WTC11 (cell line): ENCODE results near the gene PRR20A.

Source experiments
- SMAD3 ChIP-seq: sonication (generic); formaldehyde crosslinking; IDR thresholded peaks from 2 replicates; pipeline ENCODE4 v1.8.0; 2022; ENCODE audit warnings: missing genetic modification reagents, mild to moderate bottlenecking, borderline replicate concordance
- TF ChIP-seq, protein P1 (sequence below): fragments of 200-600 bp; IDR thresholded peaks from 2 replicates; pipeline ENCODE4 v1.8.0; 2022; ENCODE audit warnings: antibody characterized with exemption

DNA sequence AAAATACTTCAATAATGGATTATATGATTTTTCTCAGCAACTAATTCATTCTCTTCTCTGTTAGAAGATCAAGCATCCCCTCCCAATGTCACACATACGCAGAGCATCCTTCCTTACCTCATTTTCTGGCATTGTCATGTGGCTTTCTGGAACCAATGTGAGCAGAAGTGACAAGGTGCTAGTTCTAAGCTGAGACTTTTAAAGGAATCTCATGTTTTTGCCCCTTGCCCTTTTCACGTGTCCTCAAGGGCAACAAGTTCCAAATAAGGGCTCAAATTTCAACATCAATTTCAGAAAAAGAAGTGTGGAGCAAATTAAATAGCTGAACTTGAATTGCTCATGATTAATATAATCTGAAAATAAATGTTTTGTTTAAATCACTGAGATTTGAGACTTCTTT is 4.6 kb upstream of the PRR20A start:
- TF ChIP-seq, protein P1, sequence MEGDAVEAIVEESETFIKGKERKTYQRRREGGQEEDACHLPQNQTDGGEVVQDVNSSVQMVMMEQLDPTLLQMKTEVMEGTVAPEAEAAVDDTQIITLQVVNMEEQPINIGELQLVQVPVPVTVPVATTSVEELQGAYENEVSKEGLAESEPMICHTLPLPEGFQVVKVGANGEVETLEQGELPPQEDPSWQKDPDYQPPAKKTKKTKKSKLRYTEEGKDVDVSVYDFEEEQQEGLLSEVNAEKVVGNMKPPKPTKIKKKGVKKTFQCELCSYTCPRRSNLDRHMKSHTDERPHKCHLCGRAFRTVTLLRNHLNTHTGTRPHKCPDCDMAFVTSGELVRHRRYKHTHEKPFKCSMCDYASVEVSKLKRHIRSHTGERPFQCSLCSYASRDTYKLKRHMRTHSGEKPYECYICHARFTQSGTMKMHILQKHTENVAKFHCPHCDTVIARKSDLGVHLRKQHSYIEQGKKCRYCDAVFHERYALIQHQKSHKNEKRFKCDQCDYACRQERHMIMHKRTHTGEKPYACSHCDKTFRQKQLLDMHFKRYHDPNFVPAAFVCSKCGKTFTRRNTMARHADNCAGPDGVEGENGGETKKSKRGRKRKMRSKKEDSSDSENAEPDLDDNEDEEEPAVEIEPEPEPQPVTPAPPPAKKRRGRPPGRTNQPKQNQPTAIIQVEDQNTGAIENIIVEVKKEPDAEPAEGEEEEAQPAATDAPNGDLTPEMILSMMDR, result no peak
- TF ChIP-seq SMAD3 (CRISPR knock-in tag), result no peak
